Measurements from ENCODE around the gene SNED1.

Gene SNED1

DNA sequence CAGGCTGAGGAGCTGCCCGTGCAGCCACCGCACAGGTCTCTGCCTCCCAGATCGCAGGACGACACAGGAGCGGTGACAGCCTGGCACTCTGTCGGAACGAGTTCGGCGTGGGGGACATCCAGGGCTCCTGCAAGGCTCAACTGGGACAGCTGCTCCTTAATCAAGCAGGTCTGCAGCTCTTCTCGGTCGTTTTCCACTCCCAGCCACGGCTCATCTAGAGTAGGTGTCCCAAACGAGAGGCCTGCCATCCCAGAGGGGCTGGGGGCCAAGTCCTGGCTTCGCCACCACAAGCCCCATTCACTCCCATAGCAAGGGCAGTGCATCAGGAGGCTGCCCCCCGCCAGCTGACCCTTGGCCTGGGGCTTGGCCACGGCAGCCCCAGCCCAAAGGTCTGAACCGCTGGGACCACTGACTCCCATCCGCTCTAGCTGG lies 128.4 kb downstream of the SNED1 start:
- H3K9me3 ChIP-seq (ENCODE audit: control insufficient read depth, insufficient read depth, low read depth, low read length), result no peaks in the 10 kb centered on the region
- CTCF ChIA-PET, result no interaction called here
- TF ChIP-seq ZNF23 (tag by site-specific recombination; IDR thresholded peaks at IDR 0.05; ENCODE audit: borderline replicate concordance) (no peak), ZNF19 (tag by site-specific recombination; IDR thresholded peaks at IDR 0.05; ENCODE audit: low read depth) (no peak), ZNF146 (tag by site-specific recombination; IDR thresholded peaks at IDR 0.05) (no peak), REPIN1 (tag by site-specific recombination; IDR thresholded peaks at IDR 0.05; ENCODE audit: low read depth) (no peak), ZNF610 (tag by site-specific recombination; IDR thresholded peaks at IDR 0.05; ENCODE audit: borderline replicate concordance) (no peak), KLF1 (tag by site-specific recombination; IDR thresholded peaks at IDR 0.05) (no peak), ZBTB7A (tag by site-specific recombination; IDR thresholded peaks at IDR 0.05; ENCODE audit: low read depth) (no peak), GLI2 (tag by site-specific recombination; IDR thresholded peaks at IDR 0.05; ENCODE audit: borderline replicate concordance, low read depth) (no peak)
- TF ChIP-seq, protein P1, sequence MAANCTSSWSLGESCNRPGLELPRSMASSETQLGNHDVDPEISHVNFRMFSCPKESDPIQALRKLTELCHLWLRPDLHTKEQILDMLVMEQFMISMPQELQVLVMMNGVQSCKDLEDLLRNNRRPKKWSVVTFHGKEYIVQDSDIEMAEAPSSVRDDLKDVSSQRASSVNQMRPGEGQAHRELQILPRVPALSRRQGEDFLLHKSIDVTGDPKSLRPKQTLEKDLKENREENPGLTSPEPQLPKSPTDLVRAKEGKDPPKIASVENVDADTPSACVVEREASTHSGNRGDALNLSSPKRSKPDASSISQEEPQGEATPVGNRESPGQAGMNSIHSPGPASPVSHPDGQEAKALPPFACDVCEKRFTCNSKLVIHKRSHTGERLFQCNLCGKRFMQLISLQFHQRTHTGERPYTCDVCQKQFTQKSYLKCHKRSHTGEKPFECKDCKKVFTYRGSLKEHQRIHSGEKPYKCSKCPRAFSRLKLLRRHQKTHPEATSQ (tag by site-specific recombination; IDR thresholded peaks at IDR 0.05), result no peak
- TF ChIP-seq, protein P2, sequence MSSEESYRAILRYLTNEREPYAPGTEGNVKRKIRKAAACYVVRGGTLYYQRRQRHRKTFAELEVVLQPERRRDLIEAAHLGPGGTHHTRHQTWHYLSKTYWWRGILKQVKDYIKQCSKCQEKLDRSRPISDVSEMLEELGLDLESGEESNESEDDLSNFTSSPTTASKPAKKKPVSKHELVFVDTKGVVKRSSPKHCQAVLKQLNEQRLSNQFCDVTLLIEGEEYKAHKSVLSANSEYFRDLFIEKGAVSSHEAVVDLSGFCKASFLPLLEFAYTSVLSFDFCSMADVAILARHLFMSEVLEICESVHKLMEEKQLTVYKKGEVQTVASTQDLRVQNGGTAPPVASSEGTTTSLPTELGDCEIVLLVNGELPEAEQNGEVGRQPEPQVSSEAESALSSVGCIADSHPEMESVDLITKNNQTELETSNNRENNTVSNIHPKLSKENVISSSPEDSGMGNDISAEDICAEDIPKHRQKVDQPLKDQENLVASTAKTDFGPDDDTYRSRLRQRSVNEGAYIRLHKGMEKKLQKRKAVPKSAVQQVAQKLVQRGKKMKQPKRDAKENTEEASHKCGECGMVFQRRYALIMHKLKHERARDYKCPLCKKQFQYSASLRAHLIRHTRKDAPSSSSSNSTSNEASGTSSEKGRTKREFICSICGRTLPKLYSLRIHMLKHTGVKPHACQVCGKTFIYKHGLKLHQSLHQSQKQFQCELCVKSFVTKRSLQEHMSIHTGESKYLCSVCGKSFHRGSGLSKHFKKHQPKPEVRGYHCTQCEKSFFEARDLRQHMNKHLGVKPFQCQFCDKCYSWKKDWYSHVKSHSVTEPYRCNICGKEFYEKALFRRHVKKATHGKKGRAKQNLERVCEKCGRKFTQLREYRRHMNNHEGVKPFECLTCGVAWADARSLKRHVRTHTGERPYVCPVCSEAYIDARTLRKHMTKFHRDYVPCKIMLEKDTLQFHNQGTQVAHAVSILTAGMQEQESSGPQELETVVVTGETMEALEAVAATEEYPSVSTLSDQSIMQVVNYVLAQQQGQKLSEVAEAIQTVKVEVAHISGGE (tag by site-specific recombination; conservative IDR thresholded peaks at IDR 0.05; ENCODE audit: low read depth), result no peak
- TF ChIP-seq, protein P3, sequence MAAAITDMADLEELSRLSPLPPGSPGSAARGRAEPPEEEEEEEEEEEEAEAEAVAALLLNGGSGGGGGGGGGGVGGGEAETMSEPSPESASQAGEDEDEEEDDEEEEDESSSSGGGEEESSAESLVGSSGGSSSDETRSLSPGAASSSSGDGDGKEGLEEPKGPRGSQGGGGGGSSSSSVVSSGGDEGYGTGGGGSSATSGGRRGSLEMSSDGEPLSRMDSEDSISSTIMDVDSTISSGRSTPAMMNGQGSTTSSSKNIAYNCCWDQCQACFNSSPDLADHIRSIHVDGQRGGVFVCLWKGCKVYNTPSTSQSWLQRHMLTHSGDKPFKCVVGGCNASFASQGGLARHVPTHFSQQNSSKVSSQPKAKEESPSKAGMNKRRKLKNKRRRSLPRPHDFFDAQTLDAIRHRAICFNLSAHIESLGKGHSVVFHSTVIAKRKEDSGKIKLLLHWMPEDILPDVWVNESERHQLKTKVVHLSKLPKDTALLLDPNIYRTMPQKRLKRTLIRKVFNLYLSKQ (tag by site-specific recombination; IDR thresholded peaks at IDR 0.05; ENCODE audit: borderline replicate concordance), result no peak
- TF ChIP-seq, protein P4, sequence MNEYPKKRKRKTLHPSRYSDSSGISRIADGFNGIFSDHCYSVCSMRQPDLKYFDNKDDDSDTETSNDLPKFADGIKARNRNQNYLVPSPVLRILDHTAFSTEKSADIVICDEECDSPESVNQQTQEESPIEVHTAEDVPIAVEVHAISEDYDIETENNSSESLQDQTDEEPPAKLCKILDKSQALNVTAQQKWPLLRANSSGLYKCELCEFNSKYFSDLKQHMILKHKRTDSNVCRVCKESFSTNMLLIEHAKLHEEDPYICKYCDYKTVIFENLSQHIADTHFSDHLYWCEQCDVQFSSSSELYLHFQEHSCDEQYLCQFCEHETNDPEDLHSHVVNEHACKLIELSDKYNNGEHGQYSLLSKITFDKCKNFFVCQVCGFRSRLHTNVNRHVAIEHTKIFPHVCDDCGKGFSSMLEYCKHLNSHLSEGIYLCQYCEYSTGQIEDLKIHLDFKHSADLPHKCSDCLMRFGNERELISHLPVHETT (tag by site-specific recombination; IDR thresholded peaks at IDR 0.05), result no peak
- TF ChIP-seq, protein P5, sequence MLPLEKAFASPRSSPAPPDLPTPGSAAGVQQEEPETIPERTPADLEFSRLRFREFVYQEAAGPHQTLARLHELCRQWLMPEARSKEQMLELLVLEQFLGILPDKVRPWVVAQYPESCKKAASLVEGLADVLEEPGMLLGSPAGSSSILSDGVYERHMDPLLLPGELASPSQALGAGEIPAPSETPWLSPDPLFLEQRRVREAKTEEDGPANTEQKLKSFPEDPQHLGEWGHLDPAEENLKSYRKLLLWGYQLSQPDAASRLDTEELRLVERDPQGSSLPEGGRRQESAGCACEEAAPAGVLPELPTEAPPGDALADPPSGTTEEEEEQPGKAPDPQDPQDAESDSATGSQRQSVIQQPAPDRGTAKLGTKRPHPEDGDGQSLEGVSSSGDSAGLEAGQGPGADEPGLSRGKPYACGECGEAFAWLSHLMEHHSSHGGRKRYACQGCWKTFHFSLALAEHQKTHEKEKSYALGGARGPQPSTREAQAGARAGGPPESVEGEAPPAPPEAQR (tag by site-specific recombination; IDR thresholded peaks at IDR 0.05), result no peak
- TF ChIP-seq, protein P6, sequence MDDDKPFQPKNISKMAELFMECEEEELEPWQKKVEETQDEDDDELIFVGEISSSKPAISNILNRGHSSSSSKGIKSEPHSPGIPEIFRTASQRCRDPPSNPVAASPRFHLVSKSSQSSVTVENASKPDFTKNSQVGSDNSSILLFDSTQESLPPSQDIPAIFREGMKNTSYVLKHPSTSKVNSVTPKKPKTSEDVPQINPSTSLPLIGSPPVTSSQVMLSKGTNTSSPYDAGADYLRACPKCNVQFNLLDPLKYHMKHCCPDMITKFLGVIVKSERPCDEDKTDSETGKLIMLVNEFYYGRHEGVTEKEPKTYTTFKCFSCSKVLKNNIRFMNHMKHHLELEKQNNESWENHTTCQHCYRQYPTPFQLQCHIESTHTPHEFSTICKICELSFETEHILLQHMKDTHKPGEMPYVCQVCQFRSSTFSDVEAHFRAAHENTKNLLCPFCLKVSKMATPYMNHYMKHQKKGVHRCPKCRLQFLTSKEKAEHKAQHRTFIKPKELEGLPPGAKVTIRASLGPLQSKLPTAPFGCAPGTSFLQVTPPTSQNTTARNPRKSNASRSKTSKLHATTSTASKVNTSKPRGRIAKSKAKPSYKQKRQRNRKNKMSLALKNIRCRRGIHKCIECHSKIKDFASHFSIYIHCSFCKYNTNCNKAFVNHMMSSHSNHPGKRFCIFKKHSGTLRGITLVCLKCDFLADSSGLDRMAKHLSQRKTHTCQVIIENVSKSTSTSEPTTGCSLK (tag by site-specific recombination; IDR thresholded peaks at IDR 0.05), result no peak
- TF ChIP-seq, protein P7, sequence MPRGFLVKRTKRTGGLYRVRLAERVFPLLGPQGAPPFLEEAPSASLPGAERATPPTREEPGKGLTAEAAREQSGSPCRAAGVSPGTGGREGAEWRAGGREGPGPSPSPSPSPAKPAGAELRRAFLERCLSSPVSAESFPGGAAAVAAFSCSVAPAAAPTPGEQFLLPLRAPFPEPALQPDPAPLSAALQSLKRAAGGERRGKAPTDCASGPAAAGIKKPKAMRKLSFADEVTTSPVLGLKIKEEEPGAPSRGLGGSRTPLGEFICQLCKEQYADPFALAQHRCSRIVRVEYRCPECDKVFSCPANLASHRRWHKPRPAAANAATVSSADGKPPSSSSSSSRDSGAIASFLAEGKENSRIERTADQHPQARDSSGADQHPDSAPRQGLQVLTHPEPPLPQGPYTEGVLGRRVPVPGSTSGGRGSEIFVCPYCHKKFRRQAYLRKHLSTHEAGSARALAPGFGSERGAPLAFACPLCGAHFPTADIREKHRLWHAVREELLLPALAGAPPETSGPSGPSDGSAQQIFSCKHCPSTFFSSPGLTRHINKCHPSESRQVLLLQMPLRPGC (tag by site-specific recombination; IDR thresholded peaks at IDR 0.05), result no peak
- TF ChIP-seq, protein P8, sequence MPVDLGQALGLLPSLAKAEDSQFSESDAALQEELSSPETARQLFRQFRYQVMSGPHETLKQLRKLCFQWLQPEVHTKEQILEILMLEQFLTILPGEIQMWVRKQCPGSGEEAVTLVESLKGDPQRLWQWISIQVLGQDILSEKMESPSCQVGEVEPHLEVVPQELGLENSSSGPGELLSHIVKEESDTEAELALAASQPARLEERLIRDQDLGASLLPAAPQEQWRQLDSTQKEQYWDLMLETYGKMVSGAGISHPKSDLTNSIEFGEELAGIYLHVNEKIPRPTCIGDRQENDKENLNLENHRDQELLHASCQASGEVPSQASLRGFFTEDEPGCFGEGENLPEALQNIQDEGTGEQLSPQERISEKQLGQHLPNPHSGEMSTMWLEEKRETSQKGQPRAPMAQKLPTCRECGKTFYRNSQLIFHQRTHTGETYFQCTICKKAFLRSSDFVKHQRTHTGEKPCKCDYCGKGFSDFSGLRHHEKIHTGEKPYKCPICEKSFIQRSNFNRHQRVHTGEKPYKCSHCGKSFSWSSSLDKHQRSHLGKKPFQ (tag by site-specific recombination; IDR thresholded peaks at IDR 0.05), result no peak
- peaks cover 0 to 71% of the 10 kb centered on the region in 2 experiments; a peak in 2 of 3 replicates for H3K36me3 ChIP-seq (ENCODE audit: control insufficient read depth in 2 of 2, insufficient read depth in 1 of 2, low read length in 2 of 2)
- no peak overlapping the region for H3K4me3 ChIP-seq (ENCODE audit: low read depth, low read length)
- POLR2A ChIA-PET, result interaction anchor here (1.2 kb wide), 1 partner anchor 23 kb away, joined by 3 read pairs; the partner anchor contains the start of gene PASK
- no peaks in the 10 kb centered on the region for H3K4me1 ChIP-seq (ENCODE audit: control insufficient read depth, insufficient read depth, low read length)
- no peak overlapping the region for H3K27ac ChIP-seq (ENCODE audit: extremely low read depth, low read depth, low read length)
